Activated naive CD8-positive, alpha-beta T cell treated with anti-CD3 and anti-CD28 coated beads, Interleukin-2, amount 50 U/mL, for 24 hours (primary cell): ENCODE measurements around the gene BPGM.

Experiments used
- ATAC-seq: fragments of 150-1000 bp; cut with Tn5 transposase; one replicate; pipeline ENCODE4 v1.10.0; 2021
- DNase-seq: peaks from one replicate; pipeline ENCODE4 v3.0.0; 2021
- H3K27ac Mint-ChIP-seq: one replicate; pipeline ENCODE4 v1.8.0; 2021; ENCODE audit warnings: mild to moderate bottlenecking, mixed read lengths
- H3K27me3 Mint-ChIP-seq: one replicate; pipeline ENCODE4 v1.8.0; 2021; ENCODE audit warnings: mixed read lengths
- H3K36me3 Mint-ChIP-seq: one replicate; pipeline ENCODE4 v1.8.0; 2021; ENCODE audit warnings: low read depth, mixed read lengths
- H3K4me1 Mint-ChIP-seq: one replicate; pipeline ENCODE4 v1.8.0; 2021; ENCODE audit warnings: mixed read lengths
- H3K4me3 Mint-ChIP-seq: one replicate; pipeline ENCODE4 v1.8.0; 2021; ENCODE audit warnings: mild to moderate bottlenecking, moderate library complexity, mixed read lengths
- H3K9me3 Mint-ChIP-seq: one replicate; pipeline ENCODE4 v1.8.0; 2021; ENCODE audit warnings: mixed read lengths

BPGM gene

GRCh38 chr7:134722786-134723322, 76.2 kb downstream of the BPGM start:
- no peak overlapping the region for H3K27ac Mint-ChIP-seq
- ATAC-seq (no peak), DNase-seq (no peak)
- peaks cover 1% of the 10 kb centered on the region for H3K36me3 Mint-ChIP-seq
- H3K27me3 Mint-ChIP-seq, result no peaks in the 10 kb centered on the region
- H3K4me1 Mint-ChIP-seq, result no peaks in the 10 kb centered on the region
- no peaks in the 10 kb centered on the region for H3K9me3 Mint-ChIP-seq
- no peak overlapping the region for H3K4me3 Mint-ChIP-seq

GRCh38 chr7:134723892-134724291, 77.2 kb downstream of the BPGM start:
- H3K27ac Mint-ChIP-seq, result no peak overlapping the region
- no peaks in the 10 kb centered on the region for H3K27me3 Mint-ChIP-seq
- no peaks in the 10 kb centered on the region for H3K4me1 Mint-ChIP-seq
- DNase-seq (no peak), ATAC-seq (no peak)
- H3K9me3 Mint-ChIP-seq, result no peaks in the 10 kb centered on the region
- no peak overlapping the region for H3K4me3 Mint-ChIP-seq
- H3K36me3 Mint-ChIP-seq, result peaks cover 1% of the 10 kb centered on the region

- Mint-ChIP-seq H3K4me1 (no peaks in the 10 kb centered on the region), H3K36me3 (peaks cover 1% of the 10 kb centered on the region), H3K27ac (no peak overlapping the region), H3K27me3 (no peaks in the 10 kb centered on the region), H3K4me3 (no peak overlapping the region), H3K9me3 (no peaks in the 10 kb centered on the region)
- DNase-seq (no peak), ATAC-seq (peak; percentile 28)
Measured at GRCh38 chr7:134724606-134725005, 78.0 kb downstream of the BPGM start.

- H3K9me3 Mint-ChIP-seq, result no peaks in the 10 kb centered on the region
- ATAC-seq (no peak), DNase-seq (no peak)
- H3K4me1 Mint-ChIP-seq, result peaks cover 3% of the 10 kb centered on the region
- H3K27ac Mint-ChIP-seq, result no peak overlapping the region
- H3K27me3 Mint-ChIP-seq, result peaks cover 1% of the 10 kb centered on the region
- peaks cover 1% of the 10 kb centered on the region for H3K36me3 Mint-ChIP-seq
- no peak overlapping the region for H3K4me3 Mint-ChIP-seq
Measured at GRCh38 chr7:134726581-134726980, 79.9 kb downstream of the BPGM start.

- H3K9me3 Mint-ChIP-seq, result no peaks in the 10 kb centered on the region
- H3K4me3 Mint-ChIP-seq, result no peak overlapping the region
- peaks cover 2% of the 10 kb centered on the region for H3K27me3 Mint-ChIP-seq
- no peak overlapping the region for H3K27ac Mint-ChIP-seq
- peaks cover 8% of the 10 kb centered on the region for H3K4me1 Mint-ChIP-seq
- H3K36me3 Mint-ChIP-seq, result peaks cover 1% of the 10 kb centered on the region
- ATAC-seq (no peak), DNase-seq (no peak)
Measured at GRCh38 chr7:134727711-134728110, 81.1 kb downstream of the BPGM start.
